GM21360 (cell line): ENCODE results near the gene SLC43A3.

ENCODE experiments used
- ATAC-seq: cut with Tn5 transposase; IDR thresholded peaks from one replicate; pipeline ENCODE4 v1.9.1; 2021; ENCODE audit warnings: mild to moderate bottlenecking, moderate library complexity; ENCODE audit not compliant: unreplicated experiment

SLC43A3 gene

DNA sequence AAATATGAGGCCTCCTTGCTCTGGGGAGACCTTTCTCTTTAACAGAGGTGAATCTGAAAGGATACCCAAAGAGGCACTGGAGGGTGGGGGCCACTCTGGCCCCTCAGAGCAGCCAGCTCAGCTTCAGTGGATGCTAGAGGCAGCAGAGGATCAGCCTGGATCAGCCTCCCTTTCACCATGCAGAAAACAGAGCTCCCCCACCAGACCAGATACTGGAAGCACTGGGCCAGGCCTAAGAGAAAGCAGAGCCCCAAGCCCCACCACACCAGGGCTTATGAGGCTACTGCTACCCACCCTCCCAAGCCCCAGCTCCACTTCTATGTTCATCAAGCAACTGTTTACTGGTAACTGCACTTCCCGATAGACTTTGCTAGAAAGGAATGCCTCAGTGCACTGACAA is 4.0 kb upstream of the SLC43A3 start:
- no peak for ATAC-seq

DNA sequence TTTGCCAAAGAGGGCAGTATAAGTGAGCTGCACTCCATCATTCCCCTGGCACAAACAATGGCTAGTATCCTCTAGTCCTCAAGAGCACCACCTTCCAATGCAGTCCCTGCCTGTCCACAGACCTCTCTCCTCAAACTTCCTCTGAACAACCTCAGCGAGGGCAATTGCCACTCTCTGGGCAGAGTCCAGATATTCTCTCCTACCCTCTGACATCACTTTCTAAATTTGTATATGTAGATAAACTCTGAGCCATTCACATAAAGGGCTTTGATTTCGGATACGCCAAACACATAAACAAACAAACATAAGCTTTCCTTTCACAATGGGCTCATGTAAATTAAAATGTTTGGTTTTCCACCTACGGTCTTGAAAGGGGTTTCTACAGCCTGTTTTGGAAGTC is 3.0 kb upstream of the SLC43A3 start:
- ATAC-seq = no peak

DNA sequence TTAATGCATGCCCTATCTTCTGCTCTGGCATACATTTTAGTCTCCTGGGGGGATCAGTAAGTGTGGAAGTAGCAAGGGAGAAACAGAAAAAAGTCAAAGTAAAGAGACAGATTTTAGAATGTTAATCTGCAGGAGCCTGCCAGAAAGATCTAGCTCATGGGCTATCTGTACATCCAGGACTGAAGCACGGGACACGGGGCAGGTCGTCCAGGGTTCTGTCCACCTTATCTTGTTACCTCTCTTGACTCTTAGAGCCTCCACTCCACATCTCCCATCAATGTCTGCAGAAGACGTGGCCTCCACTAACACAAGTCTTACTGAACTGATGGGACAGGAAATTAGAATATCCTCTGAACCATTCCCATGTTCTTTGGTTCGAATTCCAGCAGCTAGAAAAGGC is 1.7 kb upstream of the SLC43A3 start:
- ATAC-seq = no peak

DNA sequence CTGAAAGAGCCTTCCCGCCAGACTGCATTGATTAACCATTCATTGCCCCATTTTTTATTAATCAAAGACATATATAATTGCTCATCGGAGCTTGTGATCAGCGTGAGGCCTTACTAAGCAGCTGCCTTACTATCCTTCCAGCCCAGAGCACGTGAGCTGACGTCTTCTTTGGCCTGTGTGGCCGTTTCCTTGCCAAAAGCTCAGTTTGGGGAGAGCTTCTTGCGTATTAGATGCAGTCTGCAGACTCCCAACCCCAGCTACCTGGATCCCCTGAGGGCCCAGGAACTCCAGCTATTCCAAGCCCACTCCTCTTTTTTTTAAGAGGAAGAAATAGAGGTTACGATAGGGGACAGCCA is 784 bp upstream of the SLC43A3 start:
- ATAC-seq = no peak

DNA sequence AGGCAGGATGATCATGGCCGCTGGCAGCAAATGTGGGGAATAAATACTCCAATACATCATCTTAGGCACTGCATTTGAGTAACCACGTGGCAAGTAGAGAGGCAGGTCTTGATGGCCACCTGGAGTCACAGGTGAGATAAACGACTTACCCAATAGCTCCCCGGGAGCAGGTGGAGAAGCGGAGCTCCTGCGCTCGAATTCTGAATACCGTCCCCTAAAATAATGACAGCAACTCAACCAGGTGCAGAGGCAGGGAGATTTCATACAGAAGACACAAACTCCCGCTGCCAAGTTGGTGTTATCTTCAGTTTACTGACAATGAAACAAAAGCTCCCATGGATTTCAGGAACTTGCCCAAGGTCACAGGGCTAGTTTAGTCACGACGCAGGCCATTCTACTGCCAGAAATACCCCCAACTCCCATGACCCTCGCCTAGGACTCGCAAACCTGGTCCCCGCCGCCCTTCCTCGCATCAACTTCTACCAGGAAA is 437 bp downstream of the SLC43A3 start:
- ATAC-seq = peak; percentile 0

DNA sequence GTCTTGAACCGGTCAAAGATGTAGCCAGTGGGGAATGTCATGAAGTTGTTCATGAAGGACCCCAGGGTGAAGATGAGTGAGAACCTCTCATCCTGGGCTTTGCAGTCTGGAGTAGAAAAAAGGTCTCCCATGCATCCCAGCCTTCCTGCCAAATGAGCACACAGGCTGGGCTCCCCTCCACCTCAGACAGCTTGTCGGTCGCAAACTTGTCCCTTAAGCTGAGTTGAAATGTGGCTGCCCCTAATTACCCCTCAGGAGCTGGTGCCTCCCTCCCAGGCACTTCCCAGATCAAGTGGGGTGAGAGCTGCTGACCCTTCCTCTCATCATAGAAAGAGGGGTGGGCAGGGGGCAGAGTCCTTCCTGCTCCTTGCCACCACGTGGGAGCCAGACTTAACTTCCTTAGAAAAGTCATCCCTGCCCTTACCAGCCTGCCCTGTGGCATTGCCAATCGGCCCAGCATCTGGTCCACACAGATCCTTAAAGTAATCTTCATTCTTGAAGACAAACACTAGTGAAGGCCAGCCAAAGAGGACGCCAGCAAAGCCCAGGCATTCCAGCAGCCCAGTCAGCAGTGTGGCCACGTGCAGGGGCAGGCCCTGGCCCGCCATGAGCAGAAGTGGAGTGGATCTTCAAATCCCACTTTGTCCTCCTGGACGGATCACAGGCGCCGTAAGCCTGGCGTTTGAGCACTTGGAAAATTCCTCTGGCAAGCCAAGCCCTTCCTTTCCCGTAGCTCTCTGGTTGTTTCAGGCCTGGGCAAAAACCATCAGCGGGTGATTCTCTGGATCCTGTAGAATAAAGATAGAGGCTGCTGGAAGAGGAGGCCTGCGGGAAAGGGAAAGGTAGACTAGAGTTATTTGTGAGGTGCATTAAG is 1.1 kb downstream of the SLC43A3 start:
- ATAC-seq = no peak

DNA sequence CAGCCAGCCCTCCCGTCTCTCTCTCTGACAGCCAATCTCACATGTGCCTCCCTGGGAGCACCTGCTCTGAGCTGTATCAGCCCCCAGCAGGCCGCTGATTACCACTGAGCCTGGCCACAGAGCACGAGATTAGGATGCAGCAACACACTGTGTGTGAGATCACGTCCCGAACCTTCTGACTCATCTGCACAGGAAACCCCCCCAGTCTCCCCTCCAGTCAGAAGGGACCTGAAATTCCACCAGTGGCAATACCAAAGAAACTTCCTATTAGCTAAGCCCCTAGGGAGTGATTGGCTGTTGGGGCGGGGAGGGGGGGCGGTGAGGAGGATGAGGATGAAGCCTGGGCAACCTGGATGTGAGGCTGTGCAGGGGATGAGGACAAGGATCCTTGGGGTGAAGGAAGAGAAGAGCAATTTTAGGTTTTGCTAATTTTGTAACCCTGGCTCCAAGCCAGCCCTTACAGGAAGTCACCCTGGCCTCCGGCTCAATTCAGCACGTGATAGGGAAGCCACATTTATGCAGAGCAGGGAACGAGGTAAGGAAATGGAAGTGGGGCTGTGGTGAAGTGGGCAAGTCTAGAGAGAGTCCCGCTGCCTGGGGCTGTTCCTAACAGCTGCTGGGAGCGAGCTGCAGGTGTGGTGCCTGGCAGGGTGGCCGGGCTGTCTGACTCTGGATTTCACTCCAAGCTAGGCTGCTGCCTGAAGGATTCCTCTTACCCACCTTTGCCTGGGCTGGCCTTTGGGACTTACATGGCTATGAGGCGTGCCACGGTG is 1.9 kb downstream of the SLC43A3 start:
- peak; percentile 91 for ATAC-seq

DNA sequence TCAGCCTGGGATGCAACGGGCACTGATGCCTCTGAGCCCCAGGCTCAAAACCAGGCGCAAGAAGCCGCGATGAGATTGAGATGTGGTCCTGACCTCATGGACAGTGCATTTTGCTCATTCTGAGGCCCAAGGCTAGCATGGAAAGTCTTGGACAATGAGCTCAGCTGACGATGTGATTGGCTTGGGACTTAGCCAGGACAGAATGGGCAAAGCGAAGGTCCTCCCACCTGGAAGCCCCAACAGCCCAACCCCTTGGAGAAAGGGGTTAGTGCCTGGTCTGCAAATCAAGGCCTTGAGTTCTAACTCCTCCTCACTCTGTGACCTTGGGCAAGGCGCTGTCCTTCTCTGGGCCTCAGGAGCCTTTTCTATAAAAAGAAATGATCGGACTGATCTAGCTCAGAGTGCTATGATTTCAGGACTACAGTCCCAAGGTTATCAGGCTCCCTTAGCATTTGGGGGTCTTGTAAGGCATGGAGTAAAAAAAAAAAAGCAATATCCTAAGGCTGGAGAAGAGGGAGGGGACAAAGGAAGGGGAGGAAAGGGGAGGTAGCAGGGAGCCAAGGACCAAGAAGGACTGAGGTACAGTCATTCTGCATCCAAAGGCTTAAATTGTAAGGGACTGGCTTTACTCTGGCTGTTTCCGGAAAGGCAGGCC is 2.7 kb downstream of the SLC43A3 start:
- ATAC-seq = no peak

DNA sequence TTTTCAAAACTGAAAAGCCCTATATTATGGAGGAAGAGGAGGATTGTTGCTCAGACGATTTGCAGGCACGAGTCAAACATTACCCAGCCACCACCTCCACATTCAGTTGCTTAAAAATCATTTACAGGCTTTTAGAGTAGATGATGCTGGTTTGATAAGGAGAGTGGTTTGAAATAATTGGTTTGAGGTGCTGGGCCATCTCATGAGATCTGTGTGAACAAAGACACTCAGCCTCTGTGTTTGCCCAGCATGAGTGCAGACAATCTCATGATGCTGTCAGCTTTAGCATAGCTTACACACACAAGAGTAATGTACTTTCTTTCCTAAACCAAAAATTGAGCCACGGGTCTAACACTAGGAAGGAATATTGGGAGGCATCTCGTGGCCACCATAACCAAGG is 4.3 kb downstream of the SLC43A3 start:
- no peak for ATAC-seq

DNA sequence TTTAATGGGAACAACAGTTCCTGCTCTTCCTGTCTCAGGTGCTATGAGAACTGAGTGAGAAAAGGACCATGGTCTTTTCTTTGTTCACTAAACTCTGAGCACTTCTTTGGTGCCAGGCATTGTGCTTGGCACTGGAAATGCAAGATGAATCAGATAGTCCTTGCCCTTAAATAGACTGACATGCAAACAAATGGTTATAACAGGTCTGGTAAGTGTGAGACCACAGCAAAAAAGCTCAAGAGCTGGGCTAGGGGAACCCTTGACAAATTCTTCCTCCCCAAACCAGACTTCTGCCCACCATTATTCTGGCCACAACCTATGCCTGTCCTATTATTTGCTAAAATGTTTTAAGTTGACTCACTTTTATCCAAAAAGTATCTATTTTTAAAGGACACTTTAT is 5.1 kb downstream of the SLC43A3 start:
- ATAC-seq = no peak

DNA sequence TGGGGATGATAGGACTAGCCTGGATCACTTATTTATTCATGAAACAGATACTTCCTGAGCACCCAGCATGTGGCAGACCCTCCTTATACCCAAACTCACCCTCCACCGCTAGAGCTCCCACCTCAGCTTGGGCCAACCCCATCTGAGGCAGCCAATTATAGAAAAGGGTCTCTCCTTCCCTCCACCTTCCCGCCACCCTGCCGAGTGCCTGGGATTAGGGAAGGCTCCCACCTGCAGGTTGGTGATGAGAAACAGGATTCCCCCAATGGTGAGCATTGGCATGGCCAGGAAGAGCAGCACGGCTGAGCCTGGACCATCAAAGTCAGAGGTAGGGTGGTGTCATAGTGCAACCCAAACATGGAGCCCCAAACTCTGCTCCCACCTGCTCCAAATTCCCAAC is 5.9 kb downstream of the SLC43A3 start:
- ATAC-seq = no peak

DNA sequence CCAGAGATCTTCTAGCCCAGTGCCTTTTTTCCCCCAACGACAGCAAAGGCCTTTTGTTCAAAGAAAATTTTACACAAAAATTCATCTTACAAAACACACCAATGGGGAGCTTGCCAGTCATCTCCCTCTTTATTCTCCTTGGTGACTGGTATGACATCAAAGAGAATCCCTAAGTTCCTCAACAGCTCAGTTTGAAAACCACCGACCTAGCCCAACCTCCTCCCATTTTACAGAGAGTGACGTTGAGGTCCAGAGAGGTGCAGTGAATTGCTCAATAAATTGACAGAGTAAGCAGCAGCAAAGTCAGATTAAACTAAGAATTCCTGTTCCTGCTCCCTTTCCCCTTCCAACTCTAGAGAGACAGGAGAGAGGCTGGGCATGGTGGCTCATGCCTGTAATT is 7.8 kb downstream of the SLC43A3 start:
- ATAC-seq = no peak

DNA sequence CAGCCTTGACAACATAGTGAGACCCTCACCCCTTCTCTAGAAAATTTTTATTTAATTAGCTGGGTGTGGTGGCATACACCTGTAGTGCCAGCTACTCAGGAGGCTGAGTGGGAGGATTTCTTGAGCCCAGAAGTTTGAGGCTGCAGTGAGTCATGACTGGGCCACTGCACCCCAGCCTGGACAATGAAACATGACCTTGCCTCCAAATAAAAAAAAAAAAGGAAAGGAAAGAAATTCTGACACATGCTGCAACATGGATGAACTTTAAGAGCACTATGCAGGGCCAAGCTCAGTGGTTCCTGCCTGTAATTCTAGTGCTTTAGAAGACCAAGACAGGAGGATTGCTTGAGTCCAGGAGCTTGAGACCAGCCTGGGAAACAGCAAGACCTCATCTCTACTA is 8.8 kb downstream of the SLC43A3 start:
- ATAC-seq = no peak

DNA sequence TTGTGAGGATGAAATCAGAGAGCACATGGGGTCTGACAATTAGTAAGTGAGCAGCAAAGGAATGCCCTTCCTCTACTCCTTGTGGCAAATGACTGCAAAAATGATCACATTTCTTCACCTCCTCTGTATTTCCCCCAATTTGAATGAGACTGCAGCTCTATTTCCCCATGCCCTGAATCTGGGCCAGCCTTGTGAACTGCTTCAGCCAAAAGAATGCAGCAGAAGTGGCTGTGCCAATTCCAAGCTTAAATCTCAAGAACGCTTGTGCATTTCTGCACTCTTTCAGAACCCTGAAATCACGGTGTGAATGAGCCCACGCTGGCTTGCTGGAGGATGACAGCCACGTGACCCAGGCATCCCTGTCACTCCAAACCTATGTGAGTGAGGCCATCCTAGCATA is 9.9 kb downstream of the SLC43A3 start:
- ATAC-seq = no peak

DNA sequence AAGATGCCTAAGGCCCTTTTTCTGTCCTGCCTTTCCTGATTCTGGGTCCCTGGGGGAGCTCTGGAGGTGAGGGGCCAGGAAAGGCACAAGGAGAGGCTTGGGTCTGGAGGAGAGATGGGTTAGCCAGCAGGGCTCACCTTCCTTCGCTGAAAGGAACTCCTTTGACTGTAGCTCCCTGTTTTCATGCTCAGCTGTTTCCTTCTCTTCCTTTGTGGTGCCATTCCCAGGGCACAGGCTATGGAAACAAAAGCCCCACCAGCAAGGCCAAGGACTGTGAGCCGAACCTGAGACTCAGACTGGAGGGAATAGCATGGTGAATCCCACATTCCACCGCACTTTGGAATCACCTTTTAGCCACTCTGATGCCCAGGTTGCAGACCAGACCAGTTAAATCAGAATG is 10.5 kb downstream of the SLC43A3 start:
- no peak for ATAC-seq

DNA sequence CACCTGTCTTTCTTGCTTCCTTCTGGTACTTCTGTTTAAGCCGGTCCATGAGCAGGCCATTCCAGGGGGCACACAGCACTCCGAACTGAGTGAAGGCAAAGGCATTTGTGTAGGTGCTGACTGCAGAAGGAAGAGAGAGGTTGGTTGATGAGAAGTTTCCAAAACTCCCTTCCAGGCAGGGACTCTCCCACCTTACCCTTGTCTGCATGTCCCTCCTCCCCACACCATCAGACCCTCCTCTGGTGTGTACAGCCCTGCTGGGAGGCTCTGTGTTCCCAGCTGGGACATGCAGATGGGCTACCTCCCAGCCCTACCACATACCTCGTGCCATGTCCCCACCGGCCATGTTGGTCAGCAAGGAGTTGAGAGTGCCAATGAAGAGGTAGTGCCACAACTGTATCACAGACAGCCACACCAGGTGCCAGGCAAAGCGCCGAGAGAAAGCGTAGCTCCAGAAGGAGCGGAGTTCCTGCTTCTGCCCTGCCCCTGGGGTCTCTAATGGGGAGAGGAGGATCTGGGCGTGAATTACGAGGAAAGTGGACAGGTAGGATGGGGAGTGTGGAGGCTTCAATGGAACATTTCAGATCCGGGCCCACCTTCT is 12.2 kb downstream of the SLC43A3 start:
- no peak for ATAC-seq

DNA sequence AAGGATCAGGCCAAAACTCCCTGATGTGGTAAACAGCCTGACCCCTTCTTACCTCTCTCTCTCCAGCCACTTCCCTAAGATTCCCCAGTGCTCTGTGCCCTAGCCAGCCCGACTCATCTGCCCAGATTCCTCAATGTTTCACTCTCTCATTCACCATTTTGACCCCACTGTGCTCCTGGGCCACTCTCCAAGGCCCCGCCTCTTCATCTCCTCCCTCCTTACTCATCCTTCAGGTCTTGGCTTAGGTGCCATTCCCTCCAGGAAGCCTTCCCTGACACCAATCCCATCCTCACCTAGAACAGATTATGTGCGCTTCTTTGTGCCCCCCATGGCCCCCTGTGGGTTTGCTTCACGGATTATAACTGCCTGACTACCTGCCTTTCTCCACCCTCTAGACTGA is 13.2 kb downstream of the SLC43A3 start:
- no peak for ATAC-seq

DNA sequence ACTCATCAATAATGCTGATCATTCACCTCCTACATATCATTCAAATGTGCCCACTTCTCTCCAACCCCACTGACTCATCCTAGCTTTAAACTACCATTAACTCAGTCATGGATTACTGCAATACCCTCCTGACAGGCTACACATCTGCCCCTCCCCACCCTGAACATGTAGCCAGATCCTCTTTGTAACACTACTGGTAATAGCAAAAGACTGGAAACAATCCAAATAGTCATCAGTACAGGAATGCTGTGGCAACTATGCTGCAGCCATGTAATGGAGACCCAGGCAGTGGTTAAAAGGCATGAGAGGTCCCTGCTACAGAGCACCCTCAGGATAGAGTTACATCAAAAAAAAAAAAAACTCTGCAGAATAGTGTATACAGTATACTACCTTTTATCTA is 16.6 kb downstream of the SLC43A3 start:
- no peak for ATAC-seq

DNA sequence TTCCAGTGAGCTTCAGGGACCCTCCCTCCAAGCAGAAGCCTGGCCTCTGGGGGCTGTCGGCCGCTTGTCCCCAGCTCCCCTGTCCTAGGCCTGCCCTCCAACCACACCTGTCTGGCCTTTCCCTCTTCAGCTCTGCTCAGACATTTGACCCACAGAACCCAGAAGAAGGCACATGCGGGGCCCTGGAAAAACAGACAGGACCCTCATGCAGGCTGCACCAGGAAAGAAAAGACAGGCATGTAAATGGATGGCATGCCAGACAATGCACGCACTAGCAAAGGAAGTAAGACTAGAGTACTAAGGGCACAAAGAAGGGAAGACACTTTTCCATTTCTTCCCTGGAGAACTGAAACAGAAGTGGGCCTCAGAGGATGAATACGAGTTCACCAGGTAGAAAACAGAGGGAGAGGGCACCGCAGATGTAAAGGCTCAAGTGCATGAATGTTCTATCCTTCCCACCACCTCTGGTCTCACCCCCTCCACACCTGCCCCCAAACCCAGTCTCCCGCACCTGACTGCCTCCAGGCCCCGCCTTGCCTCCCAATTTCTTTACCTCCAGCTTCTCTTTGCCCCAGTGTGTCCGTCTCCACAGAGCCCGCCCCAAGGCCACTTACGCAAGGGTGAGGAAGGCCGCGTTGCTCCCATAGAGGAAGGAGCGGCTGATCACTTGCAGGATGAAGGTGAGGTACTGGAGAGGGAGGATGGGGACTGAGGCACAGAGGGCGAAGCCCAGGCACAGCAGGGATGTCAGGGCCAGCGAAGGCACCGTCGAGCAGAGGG is 17.4 kb downstream of the SLC43A3 start:
- no peak for ATAC-seq

DNA sequence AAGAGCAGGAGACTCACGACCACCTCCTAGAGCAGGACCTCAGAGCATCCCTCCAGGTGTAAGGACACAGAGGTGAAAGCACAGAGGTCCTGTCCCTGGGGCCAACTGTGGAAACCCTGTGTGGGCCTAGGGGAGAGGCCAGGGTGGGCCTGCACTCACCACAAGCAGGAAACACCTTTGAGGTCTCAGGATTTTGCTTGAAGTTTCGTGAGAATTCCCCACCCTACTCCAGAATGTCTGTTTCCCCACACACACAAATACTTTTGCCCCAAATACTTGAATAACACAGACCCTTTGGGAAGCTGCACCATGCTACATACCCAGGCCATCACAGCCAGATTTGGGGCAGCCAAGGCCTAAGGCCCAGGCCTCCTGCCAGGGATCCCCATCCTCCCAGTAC is 18.1 kb downstream of the SLC43A3 start:
- ATAC-seq = no peak
